ENCODE data around the gene THSD4.

The THSD4 gene

GRCh38 chr15:71272932-71273331 is 157.7 kb downstream of the THSD4 start:
- DNase-seq: no peak

GRCh38 chr15:71273731-71274447 is 158.6 kb downstream of the THSD4 start:
- DNase-seq: no peak

GRCh38 chr15:71274448-71274798 is 159.2 kb downstream of the THSD4 start:
- no peak for DNase-seq

GRCh38 chr15:71275098-71275497 is 159.8 kb downstream of the THSD4 start:
- no peak for DNase-seq

- DNase-seq: no peak
These were observed 160.5 kb downstream of the THSD4 start for GRCh38 chr15:71275566-71276335.

- DNase-seq: no peak
These were observed 161.0 kb downstream of the THSD4 start for GRCh38 chr15:71276336-71276665.

- DNase-seq: no peak
These were observed 163.9 kb downstream of the THSD4 start for GRCh38 chr15:71278989-71279756.

- no peak for DNase-seq
These were observed 164.5 kb downstream of the THSD4 start for GRCh38 chr15:71279757-71280141.

- DNase-seq: no peak
These were observed 164.9 kb downstream of the THSD4 start for GRCh38 chr15:71280206-71280605.

- no peak for DNase-seq
These were observed 166.0 kb downstream of the THSD4 start for GRCh38 chr15:71281256-71281655.

GRCh38 chr15:71282076-71282475 is 166.8 kb downstream of the THSD4 start:
- no peak for DNase-seq

GRCh38 chr15:71288348-71288955 is 173.2 kb downstream of the THSD4 start:
- DNase-seq: no peak

GRCh38 chr15:71290002-71290401 is 174.7 kb downstream of the THSD4 start:
- DNase-seq: no peak

- DNase-seq: no peak
These were observed 175.8 kb downstream of the THSD4 start for GRCh38 chr15:71290881-71291635.

- no peak for DNase-seq
These were observed 176.5 kb downstream of the THSD4 start for GRCh38 chr15:71291723-71292122.

- no peak for DNase-seq
These were observed 178.5 kb downstream of the THSD4 start for GRCh38 chr15:71293723-71294122.

- no peak for DNase-seq
These were observed 179.1 kb downstream of the THSD4 start for GRCh38 chr15:71294251-71294910.

GRCh38 chr15:71294911-71295602 is 179.8 kb downstream of the THSD4 start:
- DNase-seq: no peak

- DNase-seq: no peak
These were observed 180.5 kb downstream of the THSD4 start for GRCh38 chr15:71295603-71296314.

- DNase-seq: no peak
These were observed 181.0 kb downstream of the THSD4 start for GRCh38 chr15:71296315-71296679.
